Hepatocyte (in vitro differentiated cells): ENCODE results near the gene STIMATE.

Experiments used
- EZH2phosphoT487 ChIP-seq: fragments of 200-600 bp; sonication (generic); IDR thresholded peaks from one replicate; pipeline ENCODE4 v1.6.1; 2018; ENCODE audit warnings: antibody characterized with exemption, mild to moderate bottlenecking, low read depth, moderate library complexity; ENCODE audit not compliant: unreplicated experiment, severe bottlenecking
- TF ChIP-seq, protein P1 (sequence below): fragments of 200-600 bp; sonication (generic); IDR thresholded peaks from 2 replicates; pipeline ENCODE4 v1.5.1; 2016; ENCODE audit warnings: antibody characterized with exemption, mild to moderate bottlenecking; ENCODE audit not compliant: poor library complexity

DNA sequence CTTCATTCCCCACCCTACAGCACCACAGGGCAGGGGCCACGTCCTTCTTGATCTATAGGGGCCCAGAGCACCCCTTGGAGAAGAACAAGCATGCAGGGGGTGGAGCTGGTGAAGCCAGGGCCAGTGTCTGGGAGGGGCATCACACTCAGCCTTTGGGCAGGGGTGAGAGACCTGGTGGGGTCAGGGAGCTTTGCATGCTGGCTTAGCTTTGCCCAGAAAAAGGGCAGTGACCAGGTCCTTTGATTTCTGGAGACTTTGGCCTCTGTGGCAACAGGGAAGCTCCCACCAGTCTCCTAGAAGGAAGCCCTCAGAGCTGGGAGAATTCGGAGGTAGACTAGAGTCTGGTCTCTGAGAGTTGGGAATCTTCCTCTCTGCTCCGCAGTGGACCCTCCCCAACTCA, 67.9 kb downstream of the STIMATE start:
- TF ChIP-seq, protein P1, sequence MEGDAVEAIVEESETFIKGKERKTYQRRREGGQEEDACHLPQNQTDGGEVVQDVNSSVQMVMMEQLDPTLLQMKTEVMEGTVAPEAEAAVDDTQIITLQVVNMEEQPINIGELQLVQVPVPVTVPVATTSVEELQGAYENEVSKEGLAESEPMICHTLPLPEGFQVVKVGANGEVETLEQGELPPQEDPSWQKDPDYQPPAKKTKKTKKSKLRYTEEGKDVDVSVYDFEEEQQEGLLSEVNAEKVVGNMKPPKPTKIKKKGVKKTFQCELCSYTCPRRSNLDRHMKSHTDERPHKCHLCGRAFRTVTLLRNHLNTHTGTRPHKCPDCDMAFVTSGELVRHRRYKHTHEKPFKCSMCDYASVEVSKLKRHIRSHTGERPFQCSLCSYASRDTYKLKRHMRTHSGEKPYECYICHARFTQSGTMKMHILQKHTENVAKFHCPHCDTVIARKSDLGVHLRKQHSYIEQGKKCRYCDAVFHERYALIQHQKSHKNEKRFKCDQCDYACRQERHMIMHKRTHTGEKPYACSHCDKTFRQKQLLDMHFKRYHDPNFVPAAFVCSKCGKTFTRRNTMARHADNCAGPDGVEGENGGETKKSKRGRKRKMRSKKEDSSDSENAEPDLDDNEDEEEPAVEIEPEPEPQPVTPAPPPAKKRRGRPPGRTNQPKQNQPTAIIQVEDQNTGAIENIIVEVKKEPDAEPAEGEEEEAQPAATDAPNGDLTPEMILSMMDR, result no peak
- TF ChIP-seq EZH2phosphoT487, result no peak
